HCT116 (cell line): Measurements from ENCODE around the gene KMT2D. TPM values are rescaled to one million over a fixed set of nuclear protein-coding genes. Genes with fewer than 3 reads are reported as not detected.

ENCODE experiments used
- ATAC-seq: fragments of 200-7000 bp; cut with Tn5 transposase; 2 replicates; pipeline ENCODE4 v1.9.1; 2020; ENCODE audit warnings: mild to moderate bottlenecking, moderate library complexity
- BruUV-seq: library from RNA; stranded (reverse); fragments of 400-500 nt; replicated peaks from 2 replicates; lab custom pipeline; 2021; lab: Mats Ljungman, UMichigan
- CTCF ChIA-PET: fragments of 300-600 bp; sonication (Branson Sonifier 250); formaldehyde crosslinking; loops from one replicate; lab custom pipeline; 2021; ENCODE audit warnings: antibody characterized with exemption; lab: Charles Lee
- POLR2A ChIA-PET: fragments of 300-600, 350-600 bp; sonication (Branson Sonifier 250); formaldehyde crosslinking; loops from one replicate; lab custom pipeline; 2021; ENCODE audit warnings: antibody characterized with exemption; lab: Charles Lee
- RAD21 ChIA-PET, 2 experiments: fragments of 300-600 bp; sonication (Branson Sonifier 250); formaldehyde crosslinking; loops; one replicate each; lab custom pipeline; 2023; ENCODE audit warnings: low total read pairs in 2 of 2; ENCODE audit not compliant: uncharacterized antibody in 2 of 2, unreplicated experiment in 2 of 2, low non-redundant PET in 1 of 2; lab: Charles Lee
- DNase-seq: peaks from one replicate; pipeline ENCODE4 v3.0.0-alpha.2; 2010; ENCODE audit warnings: low read depth, low spot score
- H2AFZ ChIP-seq: fragments of 200-600 bp; shearing (Covaris generic), sonication (generic); 2 replicates; pipeline ENCODE4 v1.6.1; 2017; ENCODE audit warnings: low read depth, mixed run types, mixed read lengths, antibody characterized with exemption, low read length; ENCODE audit not compliant: poor library complexity, severe bottlenecking
- H3K27ac ChIP-seq: 2 replicates; pipeline ENCODE4 v1.5.1; 2012; ENCODE audit warnings: low read depth, low read length
- H3K27me3 ChIP-seq: fragments of 200-600 bp; sonication (generic); 2 replicates; pipeline ENCODE4 v1.6.1; 2016; ENCODE audit warnings: mixed run types, low read length, mixed read lengths; ENCODE audit not compliant: insufficient read depth
- H3K36me3 ChIP-seq, 2 experiments: fragments of 200-500 bp in 1 of 2; fragments of 200-600 bp in 1 of 2; sonication (Bioruptor generic) in 1 of 2; sonication (generic) in 1 of 2; 2 replicates each; pipeline versions ENCODE4 v1.5.1 to v1.6.1; 2014 to 2016; ENCODE audit warnings: low read length in 2 of 2, inconsistent platforms in 1 of 2, mixed read lengths in 1 of 2, mixed run types in 1 of 2; ENCODE audit not compliant: insufficient read depth in 2 of 2, control insufficient read depth in 1 of 2
- H3K4me1 ChIP-seq, 2 experiments: fragments of 200-600 bp in 1 of 2; sonication (generic) in 1 of 2; 2 replicates each; pipeline versions ENCODE4 v1.5.1 to v1.6.1; 2012 to 2017; ENCODE audit warnings: low read length in 2 of 2, inconsistent platforms in 1 of 2, mild to moderate bottlenecking in 1 of 2, mixed read lengths in 1 of 2, mixed run types in 1 of 2, moderate library complexity in 1 of 2; ENCODE audit not compliant: insufficient read depth in 2 of 2, control insufficient read depth in 1 of 2
- H3K4me2 ChIP-seq: fragments of 200-600 bp; sonication (generic); 2 replicates; pipeline ENCODE4 v1.6.1; 2017; ENCODE audit warnings: mixed run types, low read length, mixed read lengths
- H3K4me3 ChIP-seq, 2 experiments: fragments of 200-600 bp in 1 of 2; sonication (generic) in 1 of 2; replicated peaks in 1 of 2; 2 replicates each; pipeline ENCODE4 v1.5.1; 2011 to 2016; ENCODE audit warnings: low read length in 2 of 2, control low read depth in 1 of 2, low read depth in 1 of 2, mild to moderate bottlenecking in 1 of 2, mixed read lengths in 1 of 2, mixed run types in 1 of 2
- H3K79me2 ChIP-seq: fragments of 200-600 bp; sonication (generic); 2 replicates; pipeline ENCODE4 v1.6.1; 2017; ENCODE audit warnings: mild to moderate bottlenecking, mixed run types, low read length, moderate library complexity, mixed read lengths; ENCODE audit not compliant: insufficient read depth
- H3K9ac ChIP-seq: fragments of 200-600 bp; sonication (generic); 2 replicates; pipeline ENCODE4 v1.6.1; 2016; ENCODE audit warnings: low read length, mixed read lengths
- H3K9me2 ChIP-seq: fragments of 200-600 bp; sonication (generic), shearing (Covaris generic); 2 replicates; pipeline ENCODE4 v1.6.1; 2017; ENCODE audit warnings: mixed run types, mild to moderate bottlenecking, moderate library complexity; ENCODE audit not compliant: insufficient read depth
- H3K9me3 ChIP-seq, 2 experiments: fragments of 200-500 bp in 1 of 2; fragments of 200-600 bp in 1 of 2; sonication (Bioruptor generic) in 1 of 2; sonication (generic) in 1 of 2; 2 replicates each; pipeline ENCODE4 v1.6.1; 2014 to 2017; ENCODE audit warnings: low read length in 2 of 2, mixed read lengths in 2 of 2, inconsistent platforms in 1 of 2, low read depth in 1 of 2, mild to moderate bottlenecking in 1 of 2, mixed run types in 1 of 2, moderate library complexity in 1 of 2; ENCODE audit not compliant: control insufficient read depth in 1 of 2, insufficient read depth in 1 of 2
- H4K20me1 ChIP-seq: fragments of 200-600 bp; sonication (generic), shearing (Covaris generic); 2 replicates; pipeline ENCODE4 v1.6.1; 2017; ENCODE audit warnings: mixed run types, mild to moderate bottlenecking, moderate library complexity; ENCODE audit not compliant: insufficient read depth
- ATF3 ChIP-seq: IDR thresholded peaks from 2 replicates; pipeline ENCODE4 v1.6.1; 2012
- CBX3 ChIP-seq: IDR thresholded peaks from 2 replicates; pipeline ENCODE4 v1.6.1; 2012; ENCODE audit warnings: low read depth
- CEBPB ChIP-seq: IDR thresholded peaks from 2 replicates; pipeline ENCODE4 v1.6.1; 2012; ENCODE audit warnings: low read depth
- EGR1 ChIP-seq: IDR thresholded peaks from 2 replicates; pipeline ENCODE4 v1.6.1; 2012; ENCODE audit warnings: low read depth
- ELF1 ChIP-seq: IDR thresholded peaks from 2 replicates; pipeline ENCODE4 v1.6.1; 2012; ENCODE audit warnings: low read depth, borderline replicate concordance
- EZH2 ChIP-seq: fragments of 200-600 bp; sonication (generic); IDR thresholded peaks from 2 replicates; pipeline ENCODE4 v1.6.1; 2017; ENCODE audit warnings: antibody characterized with exemption, mixed run types
- FOSL1 ChIP-seq: IDR thresholded peaks from 2 replicates; pipeline ENCODE4 v1.6.1; 2012; ENCODE audit warnings: low read depth
- MAX ChIP-seq: IDR thresholded peaks from 2 replicates; pipeline ENCODE4 v1.6.1; 2012
- POLR2A ChIP-seq: IDR thresholded peaks from 2 replicates; pipeline ENCODE4 v1.7.0; 2011; ENCODE audit warnings: borderline replicate concordance; ENCODE audit not compliant: insufficient read depth, insufficient read length; ENCODE audit errors: extremely low read depth
- RAD21 ChIP-seq: IDR thresholded peaks from 2 replicates; pipeline ENCODE4 v1.6.1; 2012; ENCODE audit warnings: low read depth, mild to moderate bottlenecking
- REST ChIP-seq: IDR thresholded peaks from 2 replicates; pipeline ENCODE4 v1.6.1; 2012; ENCODE audit warnings: low read depth
- SIN3A ChIP-seq: IDR thresholded peaks from 2 replicates; pipeline ENCODE4 v1.6.1; 2012; ENCODE audit warnings: low read depth
- SRF ChIP-seq: IDR thresholded peaks from 2 replicates; pipeline ENCODE4 v1.6.1; 2012; ENCODE audit warnings: low read depth
- TCF7L2 ChIP-seq: IDR thresholded peaks from 2 replicates; pipeline ENCODE4 v1.7.0; 2011; ENCODE audit warnings: borderline replicate concordance, inconsistent platforms; ENCODE audit not compliant: insufficient read depth, insufficient read length; ENCODE audit errors: extremely low read depth
- ZBTB33 ChIP-seq: IDR thresholded peaks from 2 replicates; pipeline ENCODE4 v1.6.1; 2011; ENCODE audit warnings: mild to moderate bottlenecking, low read length, moderate library complexity; ENCODE audit not compliant: insufficient replicate concordance; ENCODE audit errors: extremely low read depth
- intact Hi-C: fragments of 100-400 bp; cut with micrococcal nuclease; formaldehyde crosslinking; loops from 2 replicates; pipeline ENCODE4 v1.10.0; 2022
- total RNA-seq: library from RNA; stranded (reverse); gene quantifications from one replicate; pipeline ENCODE4 v1.2.1, GENCODE V29; 2021; ENCODE audit not compliant: unreplicated experiment

The KMT2D gene
- total RNA-seq, 1 experiment from 2014 or later: 71.3 TPM

- ChIA-PET POLR2A (no interaction called here), RAD21 (no interaction called here), CTCF (interaction anchor here (1.1 to 2.1 kb wide), 3 partner anchors 11 to 25 kb away, joined by 3 to 16 read pairs (median 4); no protein-coding TSS in a partner anchor)
- no peaks in the 10 kb centered on the region for H3K4me1 ChIP-seq
- no peak for ATAC-seq
- H3K9me3 ChIP-seq: no peaks in the 10 kb centered on the region
- no peaks in the 10 kb centered on the region for H3K9me2 ChIP-seq
- no peaks in the 10 kb centered on the region for H3K27me3 ChIP-seq
- no peaks in the 10 kb centered on the region for H4K20me1 ChIP-seq
- H3K4me3 ChIP-seq: no peak overlapping the region
- H3K4me2 ChIP-seq: no peak overlapping the region
- no peak overlapping the region for H3K27ac ChIP-seq
- H3K79me2 ChIP-seq: peaks cover 4% of the 10 kb centered on the region; the same call in 1 of the 2 replicates
- peaks cover 62 to 74% of the 10 kb centered on the region in 2 experiments; a peak in 3 of 4 replicates for H3K36me3 ChIP-seq
- DNase-seq: no peak
- TF ChIP-seq SIN3A (no peak), ELF1 (no peak), EZH2 (no peak), RAD21 (no peak), ZBTB33 (no peak), CBX3 (no peak), REST (no peak), POLR2A (no peak), TCF7L2 (no peak), EGR1 (no peak), MAX (no peak), ATF3 (no peak), SRF (no peak), FOSL1 (no peak), CEBPB (no peak)
- no TSS peak for BruUV-seq
- intact Hi-C loops: no loop called here
- H3K9ac ChIP-seq: no peak overlapping the region
- no peak overlapping the region for H2AFZ ChIP-seq
These were observed 15.9 kb downstream of the KMT2D start for GRCh38 chr12:49044660-49045059.
